ENCODE data around the gene ISG20.

The ISG20 gene

DNA sequence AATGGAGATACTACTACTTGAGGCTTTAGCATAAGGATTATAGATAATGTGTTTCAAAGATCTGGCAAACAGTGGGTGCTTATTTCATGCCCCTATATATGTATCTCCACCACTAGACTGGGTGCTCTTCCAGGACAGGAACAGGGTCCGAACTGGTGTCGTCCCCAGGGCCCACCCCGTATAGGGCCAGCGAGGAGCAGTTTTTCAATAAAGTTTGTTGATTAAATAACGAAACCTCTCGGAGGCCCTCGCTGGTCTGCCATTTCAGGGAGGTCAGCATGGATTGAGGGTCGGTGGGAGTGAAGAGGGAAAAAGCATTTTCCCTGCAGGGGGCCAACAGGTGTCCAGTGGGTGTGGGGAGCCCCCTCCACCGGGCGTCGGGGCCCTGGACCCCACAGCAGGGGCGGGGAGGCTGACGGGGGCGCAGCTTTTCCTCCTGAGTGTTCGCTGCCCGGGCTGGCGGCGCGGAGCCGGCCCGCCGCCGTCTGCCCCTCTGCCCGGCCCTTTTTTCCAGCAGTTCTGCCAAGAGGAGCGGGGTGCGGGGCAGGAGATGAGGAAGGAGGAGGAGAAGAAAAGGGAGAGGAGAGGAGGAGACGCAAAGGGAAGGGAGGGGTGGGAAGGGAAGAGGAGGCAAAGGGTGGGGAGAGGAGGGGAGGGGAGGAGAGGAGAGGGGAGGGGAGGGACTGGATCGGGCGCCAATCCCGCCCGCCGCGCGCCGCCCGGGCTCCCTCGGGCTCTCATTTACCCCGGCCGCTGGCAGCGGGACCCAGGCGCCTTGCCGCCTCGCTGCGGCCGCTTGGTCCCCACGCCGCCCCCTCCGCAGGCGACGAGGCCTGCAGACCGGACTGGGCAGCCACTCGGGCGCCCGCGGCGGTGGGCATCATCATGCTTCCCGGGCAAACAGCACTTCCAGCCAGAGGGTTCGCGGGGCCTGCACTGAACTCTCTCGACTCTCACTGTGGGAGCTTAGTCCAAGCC, 66.3 kb downstream of the ISG20 start:
- Histone ChIP-seq H3K9ac (no peak overlapping the region), H3K27ac (no peak overlapping the region), H3K4me1 (no peaks in the 10 kb centered on the region)

DNA sequence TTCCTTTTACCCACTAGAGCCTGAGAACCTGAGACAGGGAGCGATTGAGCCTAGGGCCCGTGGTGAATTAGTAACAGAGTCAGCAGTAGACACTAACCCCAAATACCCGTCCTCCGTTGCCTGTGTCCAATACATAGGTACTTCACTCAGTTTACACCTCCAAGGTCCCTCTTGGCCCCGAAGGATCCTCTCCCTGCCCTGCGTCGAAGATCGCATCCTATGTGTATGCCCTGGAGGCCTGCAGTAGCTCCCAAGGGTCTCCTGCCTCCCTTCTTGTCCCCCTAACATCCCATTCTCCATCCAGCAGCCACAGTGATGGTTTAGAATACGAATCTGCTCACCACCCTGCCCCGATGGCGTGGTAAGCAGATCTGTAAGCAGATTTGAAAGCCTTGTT, 67.0 kb downstream of the ISG20 start:
- no peaks in the 10 kb centered on the region for H3K9me3 ChIP-seq (ENCODE audit: control insufficient read depth, low read length)
- peak overlapping the region; percentile 66 for H3K4me2 ChIP-seq (ENCODE audit: low read length)
- no peaks in the 10 kb centered on the region for H3K79me2 ChIP-seq
- no peaks in the 10 kb centered on the region for H3K4me1 ChIP-seq
- no peak overlapping the region for H3K9ac ChIP-seq
- TF ChIP-seq, protein P1, sequence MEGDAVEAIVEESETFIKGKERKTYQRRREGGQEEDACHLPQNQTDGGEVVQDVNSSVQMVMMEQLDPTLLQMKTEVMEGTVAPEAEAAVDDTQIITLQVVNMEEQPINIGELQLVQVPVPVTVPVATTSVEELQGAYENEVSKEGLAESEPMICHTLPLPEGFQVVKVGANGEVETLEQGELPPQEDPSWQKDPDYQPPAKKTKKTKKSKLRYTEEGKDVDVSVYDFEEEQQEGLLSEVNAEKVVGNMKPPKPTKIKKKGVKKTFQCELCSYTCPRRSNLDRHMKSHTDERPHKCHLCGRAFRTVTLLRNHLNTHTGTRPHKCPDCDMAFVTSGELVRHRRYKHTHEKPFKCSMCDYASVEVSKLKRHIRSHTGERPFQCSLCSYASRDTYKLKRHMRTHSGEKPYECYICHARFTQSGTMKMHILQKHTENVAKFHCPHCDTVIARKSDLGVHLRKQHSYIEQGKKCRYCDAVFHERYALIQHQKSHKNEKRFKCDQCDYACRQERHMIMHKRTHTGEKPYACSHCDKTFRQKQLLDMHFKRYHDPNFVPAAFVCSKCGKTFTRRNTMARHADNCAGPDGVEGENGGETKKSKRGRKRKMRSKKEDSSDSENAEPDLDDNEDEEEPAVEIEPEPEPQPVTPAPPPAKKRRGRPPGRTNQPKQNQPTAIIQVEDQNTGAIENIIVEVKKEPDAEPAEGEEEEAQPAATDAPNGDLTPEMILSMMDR (IDR thresholded peaks at IDR 0.05): no peak
- H3K36me3 ChIP-seq (ENCODE audit: control insufficient read depth, insufficient read depth, low read length): no peaks in the 10 kb centered on the region
- no peak overlapping the region for H2AFZ ChIP-seq
- H3K27me3 ChIP-seq (ENCODE audit: control insufficient read depth, insufficient read depth, low read length): no peaks in the 10 kb centered on the region
- no peak overlapping the region for H3K27ac ChIP-seq
- no peak overlapping the region for H3K4me3 ChIP-seq (ENCODE audit: low read depth, low read length)

More for the DNA sequence above, 66.3 kb downstream of the ISG20 start:
- TF ChIP-seq, protein P1 (IDR thresholded peaks at IDR 0.05): no peak
- H3K36me3 ChIP-seq (ENCODE audit: control insufficient read depth, insufficient read depth, low read length): no peaks in the 10 kb centered on the region
- peak overlapping the region; percentile 66 for H3K4me2 ChIP-seq (ENCODE audit: low read length)
- H3K79me2 ChIP-seq: no peaks in the 10 kb centered on the region
- H3K9me3 ChIP-seq (ENCODE audit: control insufficient read depth, low read length): no peaks in the 10 kb centered on the region
- H3K4me3 ChIP-seq (ENCODE audit: low read depth, low read length): no peak overlapping the region
- H3K27me3 ChIP-seq (ENCODE audit: control insufficient read depth, insufficient read depth, low read length): no peaks in the 10 kb centered on the region
- peak overlapping the region; percentile 46 for H2AFZ ChIP-seq
